ENCODE data around the gene OR10A6. TPM values are rescaled to one million over a fixed set of nuclear protein-coding genes. Genes with fewer than 3 reads are reported as not detected.

Gene OR10A6
- total and polyA plus RNA-seq, 9 of the 15 experiments (the other 6 are each of a cell fraction or from before 2014, with no cell fraction given) = not detected

DNA sequence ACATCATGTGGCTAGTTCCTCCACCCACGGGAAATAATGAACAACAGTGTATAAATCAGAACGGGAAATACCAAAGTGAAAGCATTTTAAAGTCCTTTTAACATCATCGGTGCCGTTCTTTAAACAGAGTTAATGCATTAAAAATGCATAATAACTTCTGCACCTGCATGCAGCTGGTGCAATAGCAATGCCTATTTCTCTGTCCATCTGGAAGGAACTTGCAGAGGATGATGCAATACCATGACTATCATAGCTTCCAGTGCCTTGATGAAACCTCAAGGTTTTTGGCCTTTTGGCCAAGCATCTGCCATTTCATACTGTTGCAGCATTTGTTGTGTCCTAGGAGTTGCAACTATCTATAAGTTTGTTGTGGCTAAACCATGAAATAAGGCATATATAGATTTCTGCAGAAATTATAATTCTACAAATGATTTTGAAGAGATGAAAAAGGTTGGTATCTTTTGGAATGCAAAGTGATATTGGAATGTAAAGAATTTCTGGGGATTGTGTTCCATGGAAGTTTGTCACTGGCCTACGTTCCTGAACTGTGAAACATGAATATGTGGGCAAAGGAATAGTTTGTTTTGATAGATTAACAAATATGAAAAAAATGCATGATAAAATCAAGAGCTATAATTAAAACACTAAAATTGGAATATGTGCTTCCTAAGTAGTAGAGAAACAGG, 46.3 kb upstream of the OR10A6 start (continued):
- TF ChIP-seq, protein P1, sequence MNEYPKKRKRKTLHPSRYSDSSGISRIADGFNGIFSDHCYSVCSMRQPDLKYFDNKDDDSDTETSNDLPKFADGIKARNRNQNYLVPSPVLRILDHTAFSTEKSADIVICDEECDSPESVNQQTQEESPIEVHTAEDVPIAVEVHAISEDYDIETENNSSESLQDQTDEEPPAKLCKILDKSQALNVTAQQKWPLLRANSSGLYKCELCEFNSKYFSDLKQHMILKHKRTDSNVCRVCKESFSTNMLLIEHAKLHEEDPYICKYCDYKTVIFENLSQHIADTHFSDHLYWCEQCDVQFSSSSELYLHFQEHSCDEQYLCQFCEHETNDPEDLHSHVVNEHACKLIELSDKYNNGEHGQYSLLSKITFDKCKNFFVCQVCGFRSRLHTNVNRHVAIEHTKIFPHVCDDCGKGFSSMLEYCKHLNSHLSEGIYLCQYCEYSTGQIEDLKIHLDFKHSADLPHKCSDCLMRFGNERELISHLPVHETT (CRISPR knock-in tag; conservative IDR thresholded peaks at IDR 0.05 in 1 of 2, IDR thresholded peaks at IDR 0.05 in 1 of 2) = no peak
- TF ChIP-seq BACH1 (tag; IDR thresholded peaks at IDR 0.05) (no peak), NFXL1 (CRISPR knock-in tag; IDR thresholded peaks at IDR 0.05) (no peak), ZKSCAN3 (CRISPR knock-in tag; IDR thresholded peaks at IDR 0.05) (no peak), BHLHE40 (IDR thresholded peaks at IDR 0.05; ENCODE audit: low read length) (no peak), FOXM1 (IDR thresholded peaks at IDR 0.05; ENCODE audit: low read depth) (peak; percentile 30; the same call in 1 of the 2 replicates), FOXM1 (CRISPR knock-in tag; IDR thresholded peaks at IDR 0.05; ENCODE audit: low read depth) (no peak), PHF21A (IDR thresholded peaks at IDR 0.05; ENCODE audit: borderline replicate concordance, low read depth) (no peak), ZNF79 (CRISPR knock-in tag; IDR thresholded peaks at IDR 0.05; ENCODE audit: low read depth) (no peak), RCOR1 (IDR thresholded peaks at IDR 0.05; ENCODE audit: borderline replicate concordance in 1 of 2, low read depth in 2 of 2, low read length in 2 of 2) (peak in 1 of 2 experiments; percentile 37; a peak in 1 of 4 replicates), FIP1L1 (IDR thresholded peaks at IDR 0.05; ENCODE audit: low read depth, low read length, poor library complexity, severe bottlenecking) (no peak), SRSF9 (IDR thresholded peaks at IDR 0.05; ENCODE audit: borderline replicate concordance, low read depth, low read length) (no peak), HNRNPLL (IDR thresholded peaks at IDR 0.05; ENCODE audit: low read depth, low read length, poor library complexity, severe bottlenecking) (no peak), L3MBTL2 (IDR thresholded peaks at IDR 0.05) (peak; percentile 24; the same call in 1 of the 2 replicates), ZNF766 (CRISPR knock-in tag; conservative IDR thresholded peaks at IDR 0.05) (peak; percentile 93), ZNF324 (CRISPR knock-in tag; IDR thresholded peaks at IDR 0.05) (no peak)
- TF ChIP-seq, protein P2, sequence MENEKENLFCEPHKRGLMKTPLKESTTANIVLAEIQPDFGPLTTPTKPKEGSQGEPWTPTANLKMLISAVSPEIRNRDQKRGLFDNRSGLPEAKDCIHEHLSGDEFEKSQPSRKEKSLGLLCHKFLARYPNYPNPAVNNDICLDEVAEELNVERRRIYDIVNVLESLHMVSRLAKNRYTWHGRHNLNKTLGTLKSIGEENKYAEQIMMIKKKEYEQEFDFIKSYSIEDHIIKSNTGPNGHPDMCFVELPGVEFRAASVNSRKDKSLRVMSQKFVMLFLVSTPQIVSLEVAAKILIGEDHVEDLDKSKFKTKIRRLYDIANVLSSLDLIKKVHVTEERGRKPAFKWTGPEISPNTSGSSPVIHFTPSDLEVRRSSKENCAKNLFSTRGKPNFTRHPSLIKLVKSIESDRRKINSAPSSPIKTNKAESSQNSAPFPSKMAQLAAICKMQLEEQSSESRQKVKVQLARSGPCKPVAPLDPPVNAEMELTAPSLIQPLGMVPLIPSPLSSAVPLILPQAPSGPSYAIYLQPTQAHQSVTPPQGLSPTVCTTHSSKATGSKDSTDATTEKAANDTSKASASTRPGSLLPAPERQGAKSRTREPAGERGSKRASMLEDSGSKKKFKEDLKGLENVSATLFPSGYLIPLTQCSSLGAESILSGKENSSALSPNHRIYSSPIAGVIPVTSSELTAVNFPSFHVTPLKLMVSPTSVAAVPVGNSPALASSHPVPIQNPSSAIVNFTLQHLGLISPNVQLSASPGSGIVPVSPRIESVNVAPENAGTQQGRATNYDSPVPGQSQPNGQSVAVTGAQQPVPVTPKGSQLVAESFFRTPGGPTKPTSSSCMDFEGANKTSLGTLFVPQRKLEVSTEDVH (IDR thresholded peaks at IDR 0.05; ENCODE audit: low read depth, partially characterized antibody) = no peak
- TF ChIP-seq, protein P3, sequence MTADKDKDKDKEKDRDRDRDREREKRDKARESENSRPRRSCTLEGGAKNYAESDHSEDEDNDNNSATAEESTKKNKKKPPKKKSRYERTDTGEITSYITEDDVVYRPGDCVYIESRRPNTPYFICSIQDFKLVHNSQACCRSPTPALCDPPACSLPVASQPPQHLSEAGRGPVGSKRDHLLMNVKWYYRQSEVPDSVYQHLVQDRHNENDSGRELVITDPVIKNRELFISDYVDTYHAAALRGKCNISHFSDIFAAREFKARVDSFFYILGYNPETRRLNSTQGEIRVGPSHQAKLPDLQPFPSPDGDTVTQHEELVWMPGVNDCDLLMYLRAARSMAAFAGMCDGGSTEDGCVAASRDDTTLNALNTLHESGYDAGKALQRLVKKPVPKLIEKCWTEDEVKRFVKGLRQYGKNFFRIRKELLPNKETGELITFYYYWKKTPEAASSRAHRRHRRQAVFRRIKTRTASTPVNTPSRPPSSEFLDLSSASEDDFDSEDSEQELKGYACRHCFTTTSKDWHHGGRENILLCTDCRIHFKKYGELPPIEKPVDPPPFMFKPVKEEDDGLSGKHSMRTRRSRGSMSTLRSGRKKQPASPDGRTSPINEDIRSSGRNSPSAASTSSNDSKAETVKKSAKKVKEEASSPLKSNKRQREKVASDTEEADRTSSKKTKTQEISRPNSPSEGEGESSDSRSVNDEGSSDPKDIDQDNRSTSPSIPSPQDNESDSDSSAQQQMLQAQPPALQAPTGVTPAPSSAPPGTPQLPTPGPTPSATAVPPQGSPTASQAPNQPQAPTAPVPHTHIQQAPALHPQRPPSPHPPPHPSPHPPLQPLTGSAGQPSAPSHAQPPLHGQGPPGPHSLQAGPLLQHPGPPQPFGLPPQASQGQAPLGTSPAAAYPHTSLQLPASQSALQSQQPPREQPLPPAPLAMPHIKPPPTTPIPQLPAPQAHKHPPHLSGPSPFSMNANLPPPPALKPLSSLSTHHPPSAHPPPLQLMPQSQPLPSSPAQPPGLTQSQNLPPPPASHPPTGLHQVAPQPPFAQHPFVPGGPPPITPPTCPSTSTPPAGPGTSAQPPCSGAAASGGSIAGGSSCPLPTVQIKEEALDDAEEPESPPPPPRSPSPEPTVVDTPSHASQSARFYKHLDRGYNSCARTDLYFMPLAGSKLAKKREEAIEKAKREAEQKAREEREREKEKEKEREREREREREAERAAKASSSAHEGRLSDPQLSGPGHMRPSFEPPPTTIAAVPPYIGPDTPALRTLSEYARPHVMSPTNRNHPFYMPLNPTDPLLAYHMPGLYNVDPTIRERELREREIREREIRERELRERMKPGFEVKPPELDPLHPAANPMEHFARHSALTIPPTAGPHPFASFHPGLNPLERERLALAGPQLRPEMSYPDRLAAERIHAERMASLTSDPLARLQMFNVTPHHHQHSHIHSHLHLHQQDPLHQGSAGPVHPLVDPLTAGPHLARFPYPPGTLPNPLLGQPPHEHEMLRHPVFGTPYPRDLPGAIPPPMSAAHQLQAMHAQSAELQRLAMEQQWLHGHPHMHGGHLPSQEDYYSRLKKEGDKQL (CRISPR knock-in tag; IDR thresholded peaks at IDR 0.05; ENCODE audit: borderline replicate concordance) = no peak

All from K562 (cell line).